CD14-positive monocyte (primary cell): ENCODE results near the gene WDR7. TPM values are rescaled to one million over a fixed set of nuclear protein-coding genes. Genes with fewer than 3 reads are reported as not detected.

Experiments used
- DNase-seq, 3 donors: peaks; one replicate each; pipeline ENCODE4 v3.0.0-alpha.2; 2011 to 2022
- H2AFZ ChIP-seq: 2 replicates; pipeline ENCODE4 v1.6.0; 2012; ENCODE audit warnings: mild to moderate bottlenecking, low read depth, low read length, inconsistent platforms; ENCODE audit not compliant: insufficient read depth, poor library complexity, severe bottlenecking
- H3K27ac ChIP-seq, 2 donors: 1 replicate in 1 of 2; 2 replicates in 1 of 2; pipeline ENCODE4 v1.5.1; 2012 to 2013; ENCODE audit warnings: low read length in 2 of 2, control low read depth in 1 of 2, inconsistent platforms in 1 of 2, low read depth in 1 of 2, mild to moderate bottlenecking in 1 of 2
- H3K27me3 ChIP-seq, 2 donors: one replicate each; pipeline versions ENCODE4 v1.6.0 to v1.6.1; 2011 to 2013; ENCODE audit warnings: low read length in 2 of 2; ENCODE audit not compliant: control insufficient read depth in 2 of 2, insufficient read depth in 2 of 2
- H3K36me3 ChIP-seq, 2 donors: replicated peaks in 1 of 2; 1 replicate in 1 of 2; 2 replicates in 1 of 2; pipeline versions ENCODE4 v1.5.1 to v1.6.1; 2012 to 2013; ENCODE audit warnings: low read length in 2 of 2, control low read depth in 1 of 2, inconsistent platforms in 1 of 2, mild to moderate bottlenecking in 1 of 2; ENCODE audit not compliant: insufficient read depth in 2 of 2, control insufficient read depth in 1 of 2
- H3K4me1 ChIP-seq, 2 donors: 1 replicate in 1 of 2; 2 replicates in 1 of 2; pipeline versions ENCODE4 v1.5.1 to v1.6.1; 2012 to 2013; ENCODE audit warnings: low read length in 2 of 2, control low read depth in 1 of 2, inconsistent platforms in 1 of 2, mild to moderate bottlenecking in 1 of 2, moderate library complexity in 1 of 2; ENCODE audit not compliant: insufficient read depth in 2 of 2, control insufficient read depth in 1 of 2
- H3K4me2 ChIP-seq: replicated peaks from 2 replicates; pipeline ENCODE3; 2012; ENCODE audit warnings: low read length, moderate library complexity, mild to moderate bottlenecking; ENCODE audit not compliant: poor library complexity, severe bottlenecking; ENCODE audit errors: extremely low read depth
- H3K4me3 ChIP-seq, 3 experiments: fragments of 200-600 bp in 1 of 3; sonication (generic) in 1 of 3; replicated peaks in 1 of 3; 1 replicate in 2 of 3; 2 replicates in 1 of 3; pipeline ENCODE4 v1.5.1; 2011 to 2013; ENCODE audit warnings: low read length in 3 of 3, mild to moderate bottlenecking in 3 of 3, control low read depth in 2 of 3, low read depth in 2 of 3, inconsistent platforms in 1 of 3, moderate library complexity in 1 of 3
- H3K79me2 ChIP-seq: 2 replicates; pipeline ENCODE4 v1.6.0; 2012; ENCODE audit warnings: mild to moderate bottlenecking, control low read depth, inconsistent platforms, low read length, moderate library complexity; ENCODE audit not compliant: insufficient read depth
- H3K9ac ChIP-seq: 2 replicates; pipeline ENCODE4 v1.6.0; 2017; ENCODE audit warnings: low read length, mild to moderate bottlenecking; ENCODE audit not compliant: insufficient read depth, poor library complexity, severe bottlenecking
- H3K9me3 ChIP-seq, 2 donors: replicated peaks in 1 of 2; 1 replicate in 1 of 2; 2 replicates in 1 of 2; pipeline versions ENCODE4 v1.5.1 to v1.6.1; 2012 to 2013; ENCODE audit warnings: low read length in 2 of 2, control low read depth in 1 of 2; ENCODE audit not compliant: control insufficient read depth in 1 of 2, insufficient read depth in 1 of 2
- H4K20me1 ChIP-seq: 2 replicates; pipeline ENCODE4 v1.6.0; 2012; ENCODE audit warnings: mild to moderate bottlenecking, low read length, control low read depth, moderate library complexity; ENCODE audit not compliant: insufficient read depth
- H3K27ac Mint-ChIP-seq, 7 donors: one replicate each; pipeline ENCODE4 v1.8.0; 2020; ENCODE audit warnings: mild to moderate bottlenecking in 7 of 7, mixed read lengths in 7 of 7, moderate library complexity in 6 of 7, inconsistent platforms in 2 of 7
- H3K27me3 Mint-ChIP-seq, 3 donors: one replicate each; pipeline ENCODE4 v1.8.0; 2021 to 2022; ENCODE audit warnings: low read depth in 3 of 3, mild to moderate bottlenecking in 3 of 3, mixed read lengths in 3 of 3, moderate library complexity in 3 of 3, inconsistent platforms in 1 of 3
- H3K36me3 Mint-ChIP-seq, 2 donors: one replicate each; pipeline ENCODE4 v1.8.0; 2020; ENCODE audit warnings: mixed read lengths in 2 of 2, inconsistent platforms in 1 of 2, mild to moderate bottlenecking in 1 of 2
- H3K4me1 Mint-ChIP-seq: one replicate; pipeline ENCODE4 v1.8.0; 2020; ENCODE audit warnings: mild to moderate bottlenecking, mixed read lengths
- H3K4me3 Mint-ChIP-seq, 2 donors: one replicate each; pipeline ENCODE4 v1.8.0; 2020; ENCODE audit warnings: mild to moderate bottlenecking in 2 of 2, mixed read lengths in 2 of 2, moderate library complexity in 1 of 2
- H3K9me3 Mint-ChIP-seq, 7 donors: one replicate each; pipeline ENCODE4 v1.8.0; 2020 to 2022; ENCODE audit warnings: mixed read lengths in 7 of 7, mild to moderate bottlenecking in 6 of 7, moderate library complexity in 6 of 7, inconsistent platforms in 2 of 7
- WGBS: methylation state at CpG from one replicate; pipeline ENCODE4 v1.1.5; 2013; ENCODE audit warnings: missing lambda C conversion rate; ENCODE audit not compliant: insufficient coverage; 5-methylcytosine and 5-hydroxymethylcytosine counted together
- intact Hi-C, 2 donors: fragments of 100-400 bp; cut with micrococcal nuclease; formaldehyde crosslinking; loops; one replicate each; pipeline versions ENCODE4 v1.15.0 to v1.15.1; 2023
- polyA plus RNA-seq, 3 donors: library from polyadenylated mRNA; depleted of rRNA in 1 of 3; unstranded in 2 of 3; stranded (reverse) in 1 of 3; fragments of 300-500 nt in 2 of 3; fragments of >200 nt in 1 of 3; fragmentation: Illumina TruSeq in 2 of 3; gene quantifications; 1 replicate in 2 of 3; 2 replicates in 1 of 3; pipeline ENCODE4 v1.2.3, GENCODE V29; 2012 to 2021
- TF ChIP-seq, protein P1 (sequence below): fragments of 200-600 bp; IDR thresholded peaks from one replicate; pipeline ENCODE4 v1.8.0; 2022; ENCODE audit warnings: antibody characterized with exemption, mild to moderate bottlenecking

Gene WDR7
- polyA plus RNA-seq, 3 donors = 9.1 to 23.6 (median 9.5) TPM

DNA sequence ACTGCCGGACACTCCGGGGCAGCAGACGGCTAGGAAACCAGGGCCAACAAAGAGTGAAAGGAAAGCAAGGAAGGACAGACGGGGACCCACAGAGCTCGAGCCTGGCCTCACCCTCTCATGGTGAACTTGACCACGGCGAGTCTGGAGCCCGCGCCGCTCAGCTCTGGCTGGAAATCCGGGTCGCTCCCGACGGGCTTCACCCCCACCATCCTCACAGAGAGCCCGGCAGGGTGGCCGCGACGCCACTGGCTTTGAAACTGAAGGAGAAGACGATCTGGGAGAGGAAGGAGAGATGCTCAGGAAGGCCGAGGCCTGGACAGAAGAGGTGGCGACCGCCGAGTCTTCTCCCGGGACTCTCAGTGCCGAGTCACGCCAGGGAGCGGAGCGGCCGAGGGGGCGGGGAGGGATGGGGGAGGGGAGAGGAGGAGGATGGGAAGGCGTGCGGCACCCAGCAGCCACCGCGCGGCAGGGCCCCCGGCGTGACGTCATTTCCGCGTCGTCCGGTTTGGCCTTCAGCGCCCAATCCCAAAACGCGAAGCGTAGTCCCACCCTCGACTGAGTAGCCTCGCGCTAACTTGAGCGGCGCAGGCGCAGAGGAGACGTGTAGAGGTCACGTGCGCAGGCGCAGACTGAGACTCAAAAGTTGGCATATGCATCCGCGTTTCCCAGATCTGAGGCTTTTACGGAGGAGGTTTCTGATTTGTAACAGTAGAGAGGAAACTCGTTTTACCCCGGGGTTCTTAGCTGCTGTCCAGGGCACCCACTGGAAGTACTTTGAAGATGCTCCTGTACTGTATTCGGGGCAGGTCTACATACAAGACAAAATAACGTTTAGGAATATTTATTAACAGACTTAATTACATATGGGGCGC, 12.7 kb upstream of the WDR7 start, which contains the start of gene TXNL1:
TSS of gene TXNL1 (minus strand) at position 361 of the 872 bp plus-strand sequence. CDS start at position 209, 152 bp downstream.
- peaks cover 33% of the 10 kb centered on the region for H4K20me1 ChIP-seq
- Mint-ChIP-seq H3K36me3 (peaks cover 15 to 18% of the 10 kb centered on the region in 2 donors), H3K9me3 (peaks cover 0 to 6% (median 5%) of the 10 kb centered on the region in 7 donors), H3K4me1 (peaks cover 38% of the 10 kb centered on the region), H3K4me3 (peak within 1 kb of the TSS; percentile 99), H3K27me3 (no peaks in the 10 kb centered on the region), H3K27ac (peak within 1 kb of the TSS; percentile 97 to 100 (median 100))
- intact Hi-C loops = loop anchor here in 1 of 2 donors (10.0 kb wide), 2 partner anchors 384 to 986 kb away; partner anchors contain the start of gene NARS1
- peak within 1 kb of the TSS; percentile 92 for H3K4me2 ChIP-seq
- under 1% methylated on average over 54 of the region's 64 CpGs for WGBS
- peaks cover 17 to 30% of the 10 kb centered on the region in 2 donors for H3K4me1 ChIP-seq
- H3K4me3 ChIP-seq = peak within 1 kb of the TSS; percentile 77 to 91 (median 86)
- H3K36me3 ChIP-seq = peaks cover 4 to 13% of the 10 kb centered on the region in 2 donors
- H3K9ac ChIP-seq = peak within 1 kb of the TSS; percentile 92
- peak; percentile 99 for DNase-seq
- H3K79me2 ChIP-seq = peaks cover 54% of the 10 kb centered on the region
- H3K27ac ChIP-seq = peak within 1 kb of the TSS; percentile 93 to 95
- TF ChIP-seq, protein P1, sequence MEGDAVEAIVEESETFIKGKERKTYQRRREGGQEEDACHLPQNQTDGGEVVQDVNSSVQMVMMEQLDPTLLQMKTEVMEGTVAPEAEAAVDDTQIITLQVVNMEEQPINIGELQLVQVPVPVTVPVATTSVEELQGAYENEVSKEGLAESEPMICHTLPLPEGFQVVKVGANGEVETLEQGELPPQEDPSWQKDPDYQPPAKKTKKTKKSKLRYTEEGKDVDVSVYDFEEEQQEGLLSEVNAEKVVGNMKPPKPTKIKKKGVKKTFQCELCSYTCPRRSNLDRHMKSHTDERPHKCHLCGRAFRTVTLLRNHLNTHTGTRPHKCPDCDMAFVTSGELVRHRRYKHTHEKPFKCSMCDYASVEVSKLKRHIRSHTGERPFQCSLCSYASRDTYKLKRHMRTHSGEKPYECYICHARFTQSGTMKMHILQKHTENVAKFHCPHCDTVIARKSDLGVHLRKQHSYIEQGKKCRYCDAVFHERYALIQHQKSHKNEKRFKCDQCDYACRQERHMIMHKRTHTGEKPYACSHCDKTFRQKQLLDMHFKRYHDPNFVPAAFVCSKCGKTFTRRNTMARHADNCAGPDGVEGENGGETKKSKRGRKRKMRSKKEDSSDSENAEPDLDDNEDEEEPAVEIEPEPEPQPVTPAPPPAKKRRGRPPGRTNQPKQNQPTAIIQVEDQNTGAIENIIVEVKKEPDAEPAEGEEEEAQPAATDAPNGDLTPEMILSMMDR = no peak
- H3K9me3 ChIP-seq = no peaks in the 10 kb centered on the region
- no peaks in the 10 kb centered on the region for H3K27me3 ChIP-seq
- H2AFZ ChIP-seq = peak within 1 kb of the TSS; percentile 91

DNA sequence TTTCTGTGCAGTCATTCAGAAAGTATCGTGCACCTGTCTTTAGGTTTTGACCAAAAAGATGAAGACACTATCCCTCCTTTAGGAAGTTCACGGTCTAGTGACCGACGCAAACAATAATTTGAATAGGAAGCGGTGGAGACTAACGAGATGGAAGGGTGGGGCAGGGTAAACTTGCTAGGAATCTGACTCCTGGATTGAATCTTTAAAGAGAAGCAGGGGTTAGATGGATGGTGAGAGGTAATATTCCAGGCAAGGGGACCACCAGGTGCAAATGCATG, 12.1 kb upstream of the WDR7 start:
- peaks cover 48% of the 10 kb centered on the region for H3K79me2 ChIP-seq

More for the DNA sequence above, 12.1 kb upstream of the WDR7 start:
- Histone ChIP-seq H3K27me3 (no peaks in the 10 kb centered on the region), H3K4me1 (peaks cover 17 to 30% of the 10 kb centered on the region in 2 donors), H3K27ac (peak overlapping the region; percentile 93 to 95), H3K4me3 (peak overlapping the region; percentile 47 to 91 (median 77)), H3K4me2 (peak overlapping the region; percentile 92), H3K9ac (peak overlapping the region; percentile 92), H4K20me1 (peaks cover 27% of the 10 kb centered on the region), H3K36me3 (peaks cover 3 to 11% of the 10 kb centered on the region in 2 donors), H3K9me3 (no peaks in the 10 kb centered on the region), H2AFZ (peak overlapping the region; percentile 91)
- TF ChIP-seq, protein P1 = no peak
- H3K4me3 Mint-ChIP-seq = peak overlapping the region; percentile 99
- H3K9me3 Mint-ChIP-seq = peaks cover 0 to 6% (median 5%) of the 10 kb centered on the region in 7 donors
- DNase-seq = no peak
- intact Hi-C loops = loop anchor here in 1 of 2 donors (10.0 kb wide), 2 partner anchors 384 to 986 kb away; partner anchors contain the start of gene NARS1
- H3K27ac Mint-ChIP-seq = peak overlapping the region; percentile 97 to 100 (median 100)
- no peaks in the 10 kb centered on the region for H3K27me3 Mint-ChIP-seq
- 28% methylated on average over 4 of the region's 6 CpGs for WGBS
- H3K36me3 Mint-ChIP-seq = peaks cover 12 to 14% of the 10 kb centered on the region in 2 donors
- H3K4me1 Mint-ChIP-seq = peaks cover 38% of the 10 kb centered on the region
